GM12878 (cell line): ENCODE data around the gene GRAMD2B. TPM values are rescaled to one million over a fixed set of nuclear protein-coding genes. Genes with fewer than 3 reads are reported as not detected.

Experiments used
- CHD2 ChIP-seq: IDR thresholded peaks from 2 replicates; pipeline ENCODE4 v1.6.1; 2011; ENCODE audit warnings: low read depth, low read length, improper control_type of control experiment, borderline replicate concordance
- RAD21 ChIP-seq: IDR thresholded peaks from 2 replicates; pipeline ENCODE4 v1.6.1; 2011; ENCODE audit warnings: mild to moderate bottlenecking, low read depth, low read length, moderate library complexity; ENCODE audit not compliant: insufficient read depth
- RFX5 ChIP-seq: IDR thresholded peaks from 2 replicates; pipeline ENCODE4 v1.6.1; 2011; ENCODE audit warnings: low read depth, low read length, improper control_type of control experiment
- SREBF2 ChIP-seq: IDR thresholded peaks from 2 replicates; pipeline ENCODE4 v1.6.1; 2012; ENCODE audit warnings: mild to moderate bottlenecking, low read length
- YY1 ChIP-seq: IDR thresholded peaks from 2 replicates; pipeline ENCODE4 v1.6.1; 2011; ENCODE audit warnings: low read depth, mild to moderate bottlenecking, low read length
- polyA plus RNA-seq, 11 experiments: library from polyadenylated mRNA; depleted of rRNA in 4 of 11; unstranded in 6 of 11; stranded (reverse) in 5 of 11; fragments of >200 nt; fragmentation: Nextera tagmentation in 4 of 11; fragmentation: Illumina TruSeq in 1 of 11; extraction: Ambion mirVana in 4 of 11; extraction: Trizol in 1 of 11; gene quantifications; 1 replicate in 1 of 11; 2 replicates in 10 of 11; pipeline versions ENCODE4 v1.2.1 to v1.2.3, GENCODE V29; 2011 to 2016; ENCODE audit warnings: inconsistent platforms in 2 of 11, missing spikeins in 2 of 11, low read depth in 1 of 11
- total RNA-seq, 4 experiments: library from RNA; depleted of rRNA in 3 of 4; stranded (reverse); fragments of >200 nt in 3 of 4; fragmentation: Illumina TruSeq in 1 of 4; extraction: Trizol in 1 of 4; gene quantifications; 2 replicates each; pipeline versions ENCODE4 v1.2.1 to v1.2.3, GENCODE V29; 2013 to 2021
- TF ChIP-seq, protein P1 (sequence below): fragments of 450-650 bp; formaldehyde crosslinking; IDR thresholded peaks from 2 replicates; pipeline ENCODE4 v1.4.0; 2020; ENCODE audit warnings: mild to moderate bottlenecking, moderate library complexity
- TF ChIP-seq, protein P2 (sequence below), 3 experiments: IDR thresholded peaks in 2 of 3; conservative IDR thresholded peaks in 1 of 3; 2 replicates each; pipeline ENCODE4 v1.5.1; 2011; ENCODE audit warnings: low read depth in 3 of 3, low read length in 3 of 3, mild to moderate bottlenecking in 3 of 3, control low read depth in 2 of 3, moderate library complexity in 2 of 3, inconsistent platforms in 1 of 3, mixed read lengths in 1 of 3; ENCODE audit not compliant: control insufficient read depth in 2 of 3, insufficient read depth in 1 of 3; ENCODE audit errors: extremely low read depth in 1 of 3

GRAMD2B gene
- total and polyA plus RNA-seq, 10 of the 15 experiments (the other 5 are each of a cell fraction or from before 2014, with no cell fraction given): 1.9 to 21.5 (median 8.4) TPM

DNA sequence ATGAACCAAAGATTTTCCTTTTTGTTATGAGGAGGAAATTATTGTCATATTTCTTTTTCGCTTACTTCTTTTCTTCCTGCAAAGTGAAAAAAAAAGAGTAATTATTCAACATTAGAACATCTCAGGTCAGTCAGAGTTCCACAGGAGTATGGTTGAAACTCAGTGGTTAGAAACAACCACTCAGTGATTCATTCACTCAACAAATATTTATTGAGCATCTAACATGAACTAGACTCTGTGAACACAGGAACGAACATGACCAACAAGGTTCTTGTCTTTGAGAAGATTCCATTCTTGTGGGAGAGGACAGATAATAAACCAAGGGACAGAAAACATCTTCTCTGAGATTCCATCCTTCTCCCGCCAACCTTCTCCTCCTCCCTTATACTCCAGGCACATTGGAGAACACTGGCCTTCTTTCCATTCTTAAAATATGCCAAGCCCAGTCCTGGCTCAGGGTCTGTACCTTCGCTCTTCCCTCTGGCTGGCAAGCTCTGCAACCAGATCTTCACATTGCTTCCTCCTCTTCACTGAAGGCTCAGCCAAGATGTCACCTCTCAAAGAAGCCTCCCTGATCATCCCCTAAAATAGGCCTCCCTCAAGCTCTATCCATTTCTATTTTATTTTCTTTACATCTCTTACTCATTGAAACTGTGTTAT lies 6.8 kb upstream of the GRAMD2B start (continued):
- no peak for TF ChIP-seq RAD21
- TF ChIP-seq CHD2: no peak
- TF ChIP-seq, protein P1, sequence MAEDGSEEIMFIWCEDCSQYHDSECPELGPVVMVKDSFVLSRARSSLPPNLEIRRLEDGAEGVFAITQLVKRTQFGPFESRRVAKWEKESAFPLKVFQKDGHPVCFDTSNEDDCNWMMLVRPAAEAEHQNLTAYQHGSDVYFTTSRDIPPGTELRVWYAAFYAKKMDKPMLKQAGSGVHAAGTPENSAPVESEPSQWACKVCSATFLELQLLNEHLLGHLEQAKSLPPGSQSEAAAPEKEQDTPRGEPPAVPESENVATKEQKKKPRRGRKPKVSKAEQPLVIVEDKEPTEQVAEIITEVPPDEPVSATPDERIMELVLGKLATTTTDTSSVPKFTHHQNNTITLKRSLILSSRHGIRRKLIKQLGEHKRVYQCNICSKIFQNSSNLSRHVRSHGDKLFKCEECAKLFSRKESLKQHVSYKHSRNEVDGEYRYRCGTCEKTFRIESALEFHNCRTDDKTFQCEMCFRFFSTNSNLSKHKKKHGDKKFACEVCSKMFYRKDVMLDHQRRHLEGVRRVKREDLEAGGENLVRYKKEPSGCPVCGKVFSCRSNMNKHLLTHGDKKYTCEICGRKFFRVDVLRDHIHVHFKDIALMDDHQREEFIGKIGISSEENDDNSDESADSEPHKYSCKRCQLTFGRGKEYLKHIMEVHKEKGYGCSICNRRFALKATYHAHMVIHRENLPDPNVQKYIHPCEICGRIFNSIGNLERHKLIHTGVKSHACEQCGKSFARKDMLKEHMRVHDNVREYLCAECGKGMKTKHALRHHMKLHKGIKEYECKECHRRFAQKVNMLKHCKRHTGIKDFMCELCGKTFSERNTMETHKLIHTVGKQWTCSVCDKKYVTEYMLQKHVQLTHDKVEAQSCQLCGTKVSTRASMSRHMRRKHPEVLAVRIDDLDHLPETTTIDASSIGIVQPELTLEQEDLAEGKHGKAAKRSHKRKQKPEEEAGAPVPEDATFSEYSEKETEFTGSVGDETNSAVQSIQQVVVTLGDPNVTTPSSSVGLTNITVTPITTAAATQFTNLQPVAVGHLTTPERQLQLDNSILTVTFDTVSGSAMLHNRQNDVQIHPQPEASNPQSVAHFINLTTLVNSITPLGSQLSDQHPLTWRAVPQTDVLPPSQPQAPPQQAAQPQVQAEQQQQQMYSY: no peak
- no peak for TF ChIP-seq RFX5
- TF ChIP-seq SREBF2: no peak
- TF ChIP-seq, protein P2, sequence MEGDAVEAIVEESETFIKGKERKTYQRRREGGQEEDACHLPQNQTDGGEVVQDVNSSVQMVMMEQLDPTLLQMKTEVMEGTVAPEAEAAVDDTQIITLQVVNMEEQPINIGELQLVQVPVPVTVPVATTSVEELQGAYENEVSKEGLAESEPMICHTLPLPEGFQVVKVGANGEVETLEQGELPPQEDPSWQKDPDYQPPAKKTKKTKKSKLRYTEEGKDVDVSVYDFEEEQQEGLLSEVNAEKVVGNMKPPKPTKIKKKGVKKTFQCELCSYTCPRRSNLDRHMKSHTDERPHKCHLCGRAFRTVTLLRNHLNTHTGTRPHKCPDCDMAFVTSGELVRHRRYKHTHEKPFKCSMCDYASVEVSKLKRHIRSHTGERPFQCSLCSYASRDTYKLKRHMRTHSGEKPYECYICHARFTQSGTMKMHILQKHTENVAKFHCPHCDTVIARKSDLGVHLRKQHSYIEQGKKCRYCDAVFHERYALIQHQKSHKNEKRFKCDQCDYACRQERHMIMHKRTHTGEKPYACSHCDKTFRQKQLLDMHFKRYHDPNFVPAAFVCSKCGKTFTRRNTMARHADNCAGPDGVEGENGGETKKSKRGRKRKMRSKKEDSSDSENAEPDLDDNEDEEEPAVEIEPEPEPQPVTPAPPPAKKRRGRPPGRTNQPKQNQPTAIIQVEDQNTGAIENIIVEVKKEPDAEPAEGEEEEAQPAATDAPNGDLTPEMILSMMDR (IDR thresholded peaks at IDR 0.05 in 2 of 3, conservative IDR thresholded peaks at IDR 0.05 in 1 of 3; ENCODE audit: control insufficient read depth in 2 of 3, extremely low read depth in 1 of 3, insufficient read depth in 1 of 3, low read depth in 3 of 3, low read length in 3 of 3): no peak
- no peak for TF ChIP-seq YY1
- TF ChIP-seq, all 136 proteins: peak for 0
